Natural killer cell (primary cell): Measurements from ENCODE around the gene BBS9. TPM values are rescaled to one million over a fixed set of nuclear protein-coding genes. Genes with fewer than 3 reads are reported as not detected.

Experiments
- ATAC-seq, 3 donors: fragments of 150-1000 bp in 2 of 3; fragments of 200-7000 bp in 1 of 3; cut with Tn5 transposase; 1 replicate in 1 of 3; 2 replicates in 2 of 3; pipeline ENCODE4 v1.10.0; 2021; ENCODE audit warnings: mild to moderate bottlenecking in 2 of 3, moderate library complexity in 2 of 3
- DNase-seq, 2 donors: peaks; one replicate each; pipeline versions ENCODE4 v3.0.0 to v3.0.0-alpha.2; 2013 to 2021; ENCODE audit warnings: mixed read lengths in 1 of 2
- H3K27ac ChIP-seq: one replicate; pipeline ENCODE4 v1.5.1; 2013; ENCODE audit warnings: mild to moderate bottlenecking, low read length
- H3K27me3 ChIP-seq: one replicate; pipeline ENCODE4 v1.6.1; 2013; ENCODE audit warnings: low read length; ENCODE audit not compliant: control insufficient read depth, insufficient read depth
- H3K36me3 ChIP-seq: one replicate; pipeline ENCODE4 v1.6.1; 2013; ENCODE audit warnings: low read length; ENCODE audit not compliant: control insufficient read depth, insufficient read depth
- H3K4me1 ChIP-seq: one replicate; pipeline ENCODE4 v1.6.1; 2013; ENCODE audit warnings: low read length; ENCODE audit not compliant: control insufficient read depth, insufficient read depth
- H3K4me3 ChIP-seq: one replicate; pipeline ENCODE4 v1.5.1; 2013; ENCODE audit warnings: low read length
- H3K9me3 ChIP-seq: one replicate; pipeline ENCODE4 v1.6.1; 2013; ENCODE audit warnings: low read length; ENCODE audit not compliant: control insufficient read depth, insufficient read depth
- H3K27ac Mint-ChIP-seq, 2 donors: one replicate each; pipeline ENCODE4 v1.8.0; 2022; ENCODE audit warnings: mild to moderate bottlenecking in 2 of 2, mixed read lengths in 2 of 2, moderate library complexity in 1 of 2
- H3K27me3 Mint-ChIP-seq, 2 donors: one replicate each; pipeline ENCODE4 v1.8.0; 2022; ENCODE audit warnings: low read depth in 2 of 2, mixed read lengths in 2 of 2
- H3K36me3 Mint-ChIP-seq: one replicate; pipeline ENCODE4 v1.8.0; 2022; ENCODE audit warnings: mixed read lengths
- H3K4me1 Mint-ChIP-seq, 2 donors: one replicate each; pipeline ENCODE4 v1.8.0; 2022; ENCODE audit warnings: mixed read lengths in 2 of 2
- H3K4me3 Mint-ChIP-seq: one replicate; pipeline ENCODE4 v1.8.0; 2022; ENCODE audit warnings: mild to moderate bottlenecking, moderate library complexity, mixed read lengths
- H3K9me3 Mint-ChIP-seq, 2 donors: one replicate each; pipeline ENCODE4 v1.8.0; 2022; ENCODE audit warnings: mixed read lengths in 2 of 2
- CTCF ChIP-seq: fragments of 200-600 bp; IDR thresholded peaks from one replicate; pipeline ENCODE4 v1.8.0; 2022; ENCODE audit warnings: antibody characterized with exemption
- whole genome bisulfite sequencing: methylation state at CpG from one replicate; pipeline ENCODE4 v1.1.7; 2013; ENCODE audit warnings: missing lambda C conversion rate; ENCODE audit not compliant: insufficient coverage; 5-methylcytosine and 5-hydroxymethylcytosine counted together
- intact Hi-C: fragments of 100-400 bp; cut with micrococcal nuclease; formaldehyde crosslinking; loops from one replicate; pipeline ENCODE4 v1.14.2; 2022
- total RNA-seq, 4 donors: library from RNA; stranded (reverse); fragments of 120-200 nt in 1 of 4; gene quantifications; one replicate each; pipeline versions ENCODE4 v1.2.3 to v1.2.4, GENCODE V29; 2013 to 2022

Gene BBS9
- total RNA-seq, 3 donors from 2014 or later (not counting 1 experiment from before 2014, with no cell fraction given): 25.1 to 34.6 (median 34.4) TPM

DNA sequence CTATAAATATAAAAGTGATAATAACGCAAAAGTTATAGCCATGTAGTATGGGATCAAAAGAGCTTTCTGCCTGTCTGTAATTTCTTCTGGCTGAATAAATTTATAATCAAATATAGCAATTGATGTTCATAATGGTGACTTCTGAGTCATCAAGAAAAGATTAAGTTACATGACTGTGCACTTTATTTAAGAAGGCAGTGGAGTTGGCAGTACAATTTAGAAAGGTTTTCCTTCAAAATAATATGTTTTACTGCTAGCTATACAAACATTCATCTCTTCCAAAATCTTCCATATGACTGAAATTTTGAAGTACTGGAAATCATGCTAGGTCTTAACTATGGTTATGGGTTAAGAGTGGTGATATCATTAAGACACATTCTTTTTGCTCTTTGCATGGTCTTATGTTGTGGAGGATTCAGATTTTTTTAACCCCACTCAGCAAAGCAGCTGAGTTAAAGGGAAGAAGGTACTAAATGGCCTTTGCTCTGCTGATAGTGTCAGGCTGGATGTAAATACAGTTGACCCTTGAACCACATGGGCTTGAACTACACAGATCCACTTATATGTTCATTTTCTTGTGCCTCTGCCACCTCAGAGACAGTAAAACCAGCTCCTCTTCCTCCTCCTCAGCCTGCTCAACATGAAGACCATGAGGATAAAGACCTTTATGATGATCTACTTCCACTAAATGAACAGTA, 323.6 kb downstream of the BBS9 start:
- Histone ChIP-seq H3K27ac (no peak overlapping the region), H3K4me1 (no peaks in the 10 kb centered on the region), H3K36me3 (no peaks in the 10 kb centered on the region), H3K9me3 (no peaks in the 10 kb centered on the region), H3K4me3 (no peak overlapping the region), H3K27me3 (no peaks in the 10 kb centered on the region)
- TF ChIP-seq CTCF: no peak
- no peak for ATAC-seq
- Mint-ChIP-seq H3K4me1 (peaks cover 21% of the 10 kb centered on the region in 2 donors), H3K4me3 (no peak overlapping the region), H3K27me3 (no peaks in the 10 kb centered on the region), H3K9me3 (no peaks in the 10 kb centered on the region), H3K27ac (no peak overlapping the region), H3K36me3 (no peaks in the 10 kb centered on the region)
- intact Hi-C loops: no loop called here
- WGBS: no CpG with 5 or more reads among the region's 1 CpG
- DNase-seq: no peak

DNA sequence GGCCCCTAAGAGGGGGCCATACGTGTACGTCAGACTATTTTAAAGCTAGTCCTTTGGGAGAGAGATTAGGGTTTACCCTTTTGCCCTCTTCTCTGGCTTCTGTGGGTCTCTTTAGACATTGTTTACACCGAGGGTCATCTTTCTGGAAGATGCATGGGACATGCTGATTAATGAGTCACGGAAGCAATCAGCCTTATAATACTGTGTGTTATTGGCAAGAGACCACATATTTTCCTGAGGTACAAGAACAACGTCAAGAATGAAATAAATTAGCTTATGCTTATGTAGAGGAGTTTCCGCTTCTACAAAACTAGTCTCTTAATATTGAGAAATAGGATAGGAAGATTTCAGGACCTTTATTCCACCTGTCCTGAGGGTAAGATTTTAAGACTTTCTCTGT, 327.7 kb downstream of the BBS9 start:
- intact Hi-C loops: no loop called here
- 91% methylated on average over 6 of the region's 6 CpGs for WGBS
- no peaks in the 10 kb centered on the region for H3K27me3 Mint-ChIP-seq
- TF ChIP-seq CTCF: no peak
- no peaks in the 10 kb centered on the region for H3K36me3 Mint-ChIP-seq
- Histone ChIP-seq H3K27ac (no peak overlapping the region), H3K4me1 (no peaks in the 10 kb centered on the region), H3K27me3 (no peaks in the 10 kb centered on the region), H3K36me3 (no peaks in the 10 kb centered on the region), H3K4me3 (no peak overlapping the region), H3K9me3 (no peaks in the 10 kb centered on the region)
- H3K4me3 Mint-ChIP-seq: no peak overlapping the region
- no peak for DNase-seq
- H3K9me3 Mint-ChIP-seq: no peaks in the 10 kb centered on the region
- ATAC-seq: no peak
- peaks cover 7% of the 10 kb centered on the region in 2 donors for H3K4me1 Mint-ChIP-seq
- no peak overlapping the region for H3K27ac Mint-ChIP-seq

DNA sequence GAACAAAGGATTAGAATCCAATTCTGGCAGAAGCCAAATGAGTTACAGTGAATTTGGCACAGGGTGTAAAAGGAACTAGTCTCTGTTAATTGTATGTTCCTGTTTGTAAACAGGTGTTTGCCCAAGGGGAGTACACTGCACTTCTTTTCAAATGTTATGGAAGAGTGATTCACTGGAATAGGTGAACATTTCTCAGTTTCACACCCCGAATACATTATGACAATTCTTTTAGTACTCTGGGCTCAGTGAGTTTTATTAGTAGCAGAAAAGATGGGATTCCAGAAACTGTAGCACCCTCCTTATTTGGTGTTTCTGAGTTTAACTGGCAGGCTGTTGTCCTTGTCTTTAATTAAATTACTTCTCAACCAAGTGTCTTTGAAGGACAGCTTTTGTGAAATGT, 329.2 kb downstream of the BBS9 start:
- Histone ChIP-seq H3K4me3 (no peak overlapping the region), H3K27me3 (no peaks in the 10 kb centered on the region), H3K36me3 (no peaks in the 10 kb centered on the region), H3K4me1 (no peaks in the 10 kb centered on the region), H3K9me3 (no peaks in the 10 kb centered on the region), H3K27ac (no peak overlapping the region)
- DNase-seq (no peak), ATAC-seq (no peak)
- intact Hi-C loops: no loop called here
- Mint-ChIP-seq H3K9me3 (no peaks in the 10 kb centered on the region), H3K4me1 (peaks cover 7% of the 10 kb centered on the region in 2 donors), H3K4me3 (no peak overlapping the region), H3K36me3 (no peaks in the 10 kb centered on the region), H3K27ac (no peak overlapping the region), H3K27me3 (no peaks in the 10 kb centered on the region)
- TF ChIP-seq CTCF: no peak
- WGBS: no CpG with 5 or more reads among the region's 1 CpG

DNA sequence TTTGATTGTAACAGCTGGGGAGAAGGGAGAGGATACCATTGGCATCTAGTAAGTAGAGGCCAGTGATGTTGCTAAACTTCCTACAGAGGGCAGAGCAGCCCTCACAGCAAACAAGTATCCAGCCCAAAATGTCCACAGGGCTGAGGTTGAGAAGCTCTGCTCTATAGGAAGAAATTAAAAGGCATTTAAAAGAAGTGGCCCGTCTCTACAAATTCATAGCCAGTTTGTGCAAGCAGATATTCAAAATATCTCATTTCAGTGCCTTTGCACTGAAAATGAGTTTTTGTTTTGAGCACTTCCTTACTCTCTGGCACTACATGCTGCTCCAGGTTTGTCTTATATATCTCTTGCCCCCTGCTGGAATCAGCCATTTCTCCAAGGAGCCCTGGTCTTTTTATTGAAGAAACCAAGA, 330.0 kb downstream of the BBS9 start:
- TF ChIP-seq CTCF: peak; percentile 29
- no peak overlapping the region for H3K27ac ChIP-seq
- intact Hi-C loops: loop anchor here (1.0 kb wide), 2 partner anchors 436 to 474 kb away; no protein-coding TSS in a partner anchor
- H3K4me1 ChIP-seq: no peaks in the 10 kb centered on the region
- Mint-ChIP-seq H3K27ac (peak overlapping the region in 1 of 2 donors; percentile 25), H3K4me3 (no peak overlapping the region), H3K4me1 (peaks cover 7% of the 10 kb centered on the region in 2 donors), H3K27me3 (no peaks in the 10 kb centered on the region), H3K9me3 (no peaks in the 10 kb centered on the region), H3K36me3 (no peaks in the 10 kb centered on the region)
- no peaks in the 10 kb centered on the region for H3K36me3 ChIP-seq
- no peak overlapping the region for H3K4me3 ChIP-seq
- H3K27me3 ChIP-seq: no peaks in the 10 kb centered on the region
- DNase-seq (peak in 1 of 2 donors; percentile 9), ATAC-seq (peak; percentile 68 to 94 (median 71))
- 53% methylated on average over 1 of the region's 1 CpG for WGBS
- no peaks in the 10 kb centered on the region for H3K9me3 ChIP-seq
